ENCODE measurements around the gene GPR137B.

Gene GPR137B

DNA sequence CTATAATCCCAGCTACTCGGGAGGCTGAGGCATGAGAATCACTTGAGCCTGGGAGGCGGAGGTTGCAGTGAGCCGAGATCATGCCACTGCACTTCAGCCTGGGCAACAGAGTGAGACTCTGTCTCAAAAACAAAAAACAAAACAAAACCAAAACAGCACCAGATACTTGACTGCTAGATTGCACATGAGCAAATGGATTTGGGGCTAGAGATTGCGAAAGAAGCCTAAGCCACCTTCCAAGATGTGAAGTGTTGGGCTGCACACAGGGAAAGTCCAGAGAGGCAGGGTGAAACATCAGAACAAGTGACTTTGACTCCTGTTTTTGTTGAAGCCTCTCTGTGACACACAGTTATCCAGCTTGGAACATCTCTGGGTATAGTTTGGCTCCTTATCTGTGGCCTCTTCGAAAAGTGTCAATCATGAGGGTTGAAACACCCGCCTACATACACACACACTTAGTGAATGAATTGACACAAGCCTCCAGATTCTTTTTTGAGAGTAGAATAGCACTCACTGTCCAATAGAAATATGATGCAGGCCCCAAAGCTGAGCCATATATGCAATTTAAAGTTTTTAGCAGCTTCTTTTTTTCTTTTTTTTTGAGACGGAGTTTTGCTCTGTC lies 34.2 kb upstream of the GPR137B start:
- Mint-ChIP-seq H3K36me3 (no peaks in the 10 kb centered on the region), H3K4me1 (ENCODE audit: low read depth) (peaks cover 5% of the 10 kb centered on the region), H3K4me3 (no peak overlapping the region), H3K27ac (no peak overlapping the region), H3K27me3 (peaks cover 2% of the 10 kb centered on the region), H3K9me3 (ENCODE audit: low read depth) (no peaks in the 10 kb centered on the region)

DNA sequence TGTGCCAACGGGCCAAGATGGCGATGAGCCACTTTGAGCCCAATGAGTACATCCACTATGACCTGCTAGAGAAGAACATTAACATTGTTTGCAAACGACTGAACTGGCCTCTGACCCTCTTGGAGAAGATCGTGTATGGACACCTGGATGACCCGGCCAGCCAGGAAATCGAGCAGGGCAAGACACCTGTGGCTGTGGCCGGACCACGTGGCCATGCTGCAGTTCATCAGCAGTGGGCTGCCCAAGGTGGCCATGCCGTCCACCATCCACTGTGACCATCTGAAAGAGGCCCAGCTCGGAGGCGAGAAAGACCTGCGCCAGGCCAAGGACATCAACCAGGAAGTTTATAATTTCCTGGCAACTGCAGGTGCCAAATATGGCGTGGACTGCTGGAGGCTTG lies 32.2 kb upstream of the GPR137B start:
- H3K27me3 Mint-ChIP-seq = no peaks in the 10 kb centered on the region
- H3K36me3 Mint-ChIP-seq = no peaks in the 10 kb centered on the region
- H3K27ac Mint-ChIP-seq = peak overlapping the region; percentile 13
- no peaks in the 10 kb centered on the region for H3K9me3 Mint-ChIP-seq (ENCODE audit: low read depth)
- H3K4me1 Mint-ChIP-seq (ENCODE audit: low read depth) = peaks cover 3% of the 10 kb centered on the region
- no peak overlapping the region for H3K4me3 Mint-ChIP-seq

DNA sequence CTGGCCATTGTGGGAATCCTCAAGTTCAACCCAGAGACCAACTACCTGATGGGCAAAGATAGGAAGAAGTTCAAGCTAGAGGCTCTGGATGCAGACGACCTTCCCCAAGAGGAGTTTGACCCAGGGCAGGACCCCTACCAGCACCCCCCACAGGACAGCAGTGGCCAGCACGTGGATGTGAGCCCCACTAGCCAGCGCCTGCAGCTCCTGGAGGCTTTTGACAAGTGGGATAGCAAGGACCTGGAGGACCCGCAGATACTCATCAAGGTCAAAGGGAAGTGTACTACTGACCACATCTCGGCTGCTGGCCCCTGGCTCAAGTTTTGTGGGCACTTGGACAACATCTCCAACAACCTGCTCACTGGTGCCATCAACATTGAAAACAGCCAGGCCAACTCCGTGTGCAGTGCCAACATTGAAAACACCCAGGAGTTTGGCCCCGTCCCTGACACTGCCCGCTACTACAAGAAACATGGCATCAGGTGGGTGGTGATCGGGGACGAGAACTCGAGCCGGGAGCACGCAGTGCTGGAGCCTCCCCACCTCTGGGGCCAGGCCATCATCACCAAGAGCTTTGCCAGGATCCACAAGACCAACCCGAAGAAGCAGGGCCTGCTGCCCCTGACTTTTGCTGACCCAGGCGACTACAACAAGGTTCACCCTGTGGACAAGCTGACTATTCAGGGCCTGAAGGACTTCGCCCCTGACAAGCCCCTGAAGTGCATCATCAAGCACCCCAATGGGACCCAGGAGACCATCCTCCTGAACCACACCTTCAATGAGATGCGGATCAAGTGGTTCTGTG lies 30.6 kb upstream of the GPR137B start:
- H3K9me3 Mint-ChIP-seq (ENCODE audit: low read depth) = no peaks in the 10 kb centered on the region
- no peaks in the 10 kb centered on the region for H3K27me3 Mint-ChIP-seq
- no peaks in the 10 kb centered on the region for H3K36me3 Mint-ChIP-seq
- H3K4me1 Mint-ChIP-seq (ENCODE audit: low read depth) = peaks cover 3% of the 10 kb centered on the region
- no peak overlapping the region for H3K4me3 Mint-ChIP-seq
- no peak overlapping the region for H3K27ac Mint-ChIP-seq

DNA sequence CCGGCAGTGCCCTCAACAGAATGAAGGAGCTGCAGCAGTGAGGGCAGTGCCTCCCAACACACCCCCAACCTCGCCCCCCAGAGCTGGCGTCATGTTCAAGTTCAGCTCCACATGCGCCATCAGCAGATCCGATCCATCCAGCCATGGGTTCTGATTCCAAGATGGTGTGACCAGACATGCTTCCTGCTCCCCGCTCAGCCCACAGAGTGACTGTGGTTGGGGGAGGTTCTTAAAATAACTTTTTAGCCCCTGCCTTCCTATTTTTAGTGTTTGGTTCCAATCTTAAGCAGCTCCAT lies 30.1 kb upstream of the GPR137B start:
- H3K36me3 Mint-ChIP-seq = no peaks in the 10 kb centered on the region
- H3K27ac Mint-ChIP-seq = no peak overlapping the region
- H3K9me3 Mint-ChIP-seq (ENCODE audit: low read depth) = no peaks in the 10 kb centered on the region
- peaks cover 3% of the 10 kb centered on the region for H3K4me1 Mint-ChIP-seq (ENCODE audit: low read depth)
- no peaks in the 10 kb centered on the region for H3K27me3 Mint-ChIP-seq
- no peak overlapping the region for H3K4me3 Mint-ChIP-seq

DNA sequence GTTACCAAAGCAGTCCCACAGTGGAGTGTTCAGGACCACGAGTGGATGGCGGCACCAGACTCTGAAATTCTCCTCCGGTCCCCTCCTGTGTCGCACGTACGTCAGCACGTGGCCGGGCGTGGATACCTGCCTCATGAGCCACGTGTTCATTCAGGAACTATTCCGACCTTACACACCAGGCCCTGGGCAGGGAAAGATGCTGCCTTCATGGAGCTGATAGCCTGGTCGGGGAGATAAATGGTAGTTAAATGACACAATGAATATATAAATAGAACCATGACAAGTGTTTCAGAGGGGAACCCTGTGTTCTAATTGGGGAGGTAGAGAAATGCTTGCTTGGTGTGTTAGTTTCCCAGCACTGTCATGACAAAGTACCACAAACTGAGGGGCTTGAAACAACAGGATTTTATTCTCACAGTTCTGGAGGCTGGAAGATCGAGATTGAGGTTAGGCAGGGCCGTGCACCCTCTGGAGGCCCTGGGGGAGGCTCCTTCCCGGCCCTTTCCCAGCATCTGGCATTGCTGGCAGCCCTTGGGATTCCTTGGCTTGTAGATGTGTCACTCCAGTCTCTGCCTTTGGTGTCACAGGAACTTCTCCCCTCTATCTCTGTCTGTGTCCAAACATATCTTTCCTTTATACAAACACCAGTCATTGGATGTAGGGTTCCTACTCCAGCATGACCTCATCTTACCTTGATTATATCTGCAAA lies 28.9 kb upstream of the GPR137B start:
- no peaks in the 10 kb centered on the region for H3K36me3 Mint-ChIP-seq
- no peak overlapping the region for H3K27ac Mint-ChIP-seq
- no peak overlapping the region for H3K4me3 Mint-ChIP-seq
- H3K4me1 Mint-ChIP-seq (ENCODE audit: low read depth) = peaks cover 3% of the 10 kb centered on the region
- no peaks in the 10 kb centered on the region for H3K27me3 Mint-ChIP-seq
- H3K9me3 Mint-ChIP-seq (ENCODE audit: low read depth) = no peaks in the 10 kb centered on the region

DNA sequence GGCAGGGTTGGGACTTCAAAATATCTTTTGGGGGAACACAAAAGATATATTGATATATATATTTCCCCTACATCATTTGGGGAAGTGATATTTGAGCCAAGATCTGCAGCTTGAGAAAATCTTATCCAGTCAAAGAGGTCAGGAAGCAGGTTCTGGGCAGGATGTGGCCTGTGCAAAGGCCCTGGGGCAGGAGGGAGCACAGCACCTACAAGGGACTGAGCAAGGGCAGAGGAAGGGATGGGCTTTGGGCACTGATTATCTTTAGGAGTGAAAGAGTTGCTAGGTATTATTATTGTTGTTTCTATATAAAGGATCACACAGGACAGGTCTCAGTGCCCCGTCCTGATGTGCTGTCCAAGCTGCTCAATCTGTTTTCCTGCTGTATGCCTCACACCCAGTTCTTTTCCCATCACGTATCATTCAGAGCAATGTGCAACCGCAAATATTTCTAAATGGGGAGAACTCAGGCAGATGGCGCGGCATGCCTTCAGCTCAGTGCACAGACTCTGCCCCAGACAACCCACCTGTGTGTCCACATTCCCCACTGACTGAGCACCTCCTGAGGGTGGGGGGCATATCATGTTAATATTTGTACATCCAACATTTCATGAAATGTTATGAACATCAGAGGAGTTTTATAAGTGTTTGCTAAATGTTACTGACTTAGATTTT lies 28.1 kb upstream of the GPR137B start:
- no peaks in the 10 kb centered on the region for H3K9me3 Mint-ChIP-seq (ENCODE audit: low read depth)
- H3K36me3 Mint-ChIP-seq = no peaks in the 10 kb centered on the region
- peaks cover 3% of the 10 kb centered on the region for H3K4me1 Mint-ChIP-seq (ENCODE audit: low read depth)
- H3K4me3 Mint-ChIP-seq = no peak overlapping the region
- H3K27me3 Mint-ChIP-seq = no peaks in the 10 kb centered on the region
- H3K27ac Mint-ChIP-seq = no peak overlapping the region

DNA sequence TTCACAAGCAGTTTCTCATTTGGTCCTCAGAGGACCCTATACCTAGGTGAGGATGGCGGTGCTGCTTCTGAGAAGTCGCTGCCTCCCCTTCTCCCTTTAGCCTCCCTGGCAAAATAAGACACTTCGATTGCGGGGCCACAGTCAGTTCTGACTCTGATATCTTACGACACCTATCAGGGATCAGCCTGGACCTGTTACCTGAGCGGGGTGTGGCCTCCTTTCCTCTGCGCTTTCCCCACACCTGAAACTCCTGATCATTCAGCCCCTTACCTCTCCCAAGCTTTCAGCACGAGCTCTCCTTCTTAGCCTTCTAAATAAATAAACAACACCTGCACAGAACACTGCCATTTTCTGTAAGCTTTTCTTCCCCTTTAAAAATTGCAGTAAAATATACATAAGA lies 24.6 kb upstream of the GPR137B start:
- Mint-ChIP-seq H3K27me3 (no peaks in the 10 kb centered on the region), H3K4me3 (no peak overlapping the region), H3K9me3 (ENCODE audit: low read depth) (no peaks in the 10 kb centered on the region), H3K4me1 (ENCODE audit: low read depth) (peaks cover 27% of the 10 kb centered on the region), H3K36me3 (no peaks in the 10 kb centered on the region), H3K27ac (no peak overlapping the region)

DNA sequence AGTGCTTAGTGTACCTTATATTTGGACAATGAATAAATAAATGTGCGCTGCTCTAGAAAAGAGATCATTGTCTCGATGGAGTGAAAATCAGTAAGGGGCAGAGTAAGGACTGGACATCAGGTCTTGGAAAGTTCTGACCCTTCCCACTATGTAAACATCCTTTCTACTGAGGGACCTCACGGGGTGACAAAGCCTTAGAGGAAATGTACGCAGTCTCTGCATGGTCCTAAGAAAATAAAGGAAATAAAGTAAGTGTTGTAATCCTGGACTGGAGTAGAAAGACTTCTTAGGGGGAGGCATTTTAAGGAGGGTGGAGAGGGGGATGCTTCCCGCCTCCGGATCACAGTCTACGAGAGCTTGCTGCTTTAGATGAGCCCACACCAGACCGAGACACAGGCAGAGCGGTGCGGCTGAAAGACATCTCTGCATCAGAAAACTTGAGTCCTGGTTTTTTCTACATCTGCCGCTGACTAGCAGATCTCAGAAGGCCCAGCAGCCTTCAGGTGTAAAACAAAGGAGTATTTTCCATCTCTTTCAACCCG lies 22.3 kb upstream of the GPR137B start:
- H3K27ac Mint-ChIP-seq = peak overlapping the region; percentile 74
- H3K4me3 Mint-ChIP-seq = peak overlapping the region; percentile 74

DNA sequence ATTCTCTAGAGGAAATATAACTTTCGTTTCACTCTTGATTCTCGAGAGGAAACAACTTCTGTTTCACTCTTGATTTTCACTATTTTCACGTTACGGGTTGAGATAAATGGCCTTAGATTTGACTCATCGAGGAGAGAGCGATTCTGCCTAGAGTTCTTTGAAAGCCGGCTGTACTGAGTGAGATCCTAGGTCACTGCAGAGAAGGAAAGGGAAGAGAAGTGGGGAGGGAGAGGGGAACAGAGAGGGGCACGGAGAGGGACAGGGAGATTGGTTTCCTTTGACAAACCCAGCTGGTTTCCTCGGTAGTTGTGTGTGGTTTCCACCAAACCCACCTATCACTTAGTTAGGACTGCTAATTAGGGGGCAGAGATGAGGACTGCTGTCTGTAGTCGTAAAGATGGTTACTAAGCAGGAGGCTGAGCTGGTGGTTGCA lies 21.6 kb upstream of the GPR137B start:
- H3K9me3 Mint-ChIP-seq (ENCODE audit: low read depth) = no peaks in the 10 kb centered on the region
- peaks cover 27% of the 10 kb centered on the region for H3K4me1 Mint-ChIP-seq (ENCODE audit: low read depth)
- H3K27me3 Mint-ChIP-seq = peaks cover under 1% of the 10 kb centered on the region
- H3K27ac Mint-ChIP-seq = peak overlapping the region; percentile 74
- no peaks in the 10 kb centered on the region for H3K36me3 Mint-ChIP-seq
- H3K4me3 Mint-ChIP-seq = peak overlapping the region; percentile 74

More for the DNA sequence above, 22.3 kb upstream of the GPR137B start:
- Mint-ChIP-seq H3K4me1 (ENCODE audit: low read depth) (peaks cover 27% of the 10 kb centered on the region), H3K36me3 (no peaks in the 10 kb centered on the region), H3K27me3 (no peaks in the 10 kb centered on the region), H3K9me3 (ENCODE audit: low read depth) (no peaks in the 10 kb centered on the region)

DNA sequence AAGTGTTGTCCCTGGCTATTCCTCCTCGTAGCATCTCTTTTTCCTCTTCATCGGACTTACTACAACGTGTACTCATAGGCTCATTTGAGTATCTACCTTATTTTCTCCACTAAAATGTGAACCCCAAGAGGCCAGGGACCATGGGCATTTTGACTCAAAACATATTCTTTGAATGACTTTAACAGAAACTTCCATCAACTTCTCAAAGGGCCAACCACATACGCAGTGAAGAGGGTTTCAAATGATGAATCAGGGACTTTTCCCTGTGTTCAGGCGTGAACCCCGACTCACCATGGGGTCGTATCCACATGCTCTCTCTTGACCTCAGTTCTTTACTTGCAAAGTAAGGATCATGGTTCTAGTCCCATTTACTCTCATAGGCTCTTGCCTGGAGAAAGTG lies 20.2 kb upstream of the GPR137B start:
- H3K4me1 Mint-ChIP-seq (ENCODE audit: low read depth) = peaks cover 27% of the 10 kb centered on the region
- peaks cover 4% of the 10 kb centered on the region for H3K27me3 Mint-ChIP-seq
- peak overlapping the region; percentile 29 for H3K27ac Mint-ChIP-seq
- no peaks in the 10 kb centered on the region for H3K36me3 Mint-ChIP-seq
- H3K9me3 Mint-ChIP-seq (ENCODE audit: low read depth) = no peaks in the 10 kb centered on the region
- peak overlapping the region; percentile 8 for H3K4me3 Mint-ChIP-seq

DNA sequence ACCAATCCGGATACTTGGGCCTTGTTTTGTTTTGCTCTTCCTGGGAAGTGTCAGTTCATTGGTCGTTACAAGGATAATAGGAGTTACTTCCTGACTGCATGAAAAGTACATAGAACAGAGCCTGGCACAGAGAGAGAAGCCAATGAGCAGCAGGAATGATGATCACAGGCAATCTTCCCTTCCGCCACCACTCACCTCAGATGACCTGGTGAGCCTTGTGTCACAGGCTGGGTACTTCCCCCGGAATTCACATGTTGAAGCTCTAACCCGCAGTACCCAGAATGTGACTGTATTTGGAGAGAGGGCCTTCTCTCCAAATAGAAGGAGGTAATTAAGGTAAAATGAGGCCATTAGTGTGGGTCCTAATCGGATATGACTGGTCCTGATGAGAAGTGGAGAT lies 18.8 kb upstream of the GPR137B start:
- Mint-ChIP-seq H3K36me3 (no peaks in the 10 kb centered on the region), H3K4me1 (ENCODE audit: low read depth) (peaks cover 27% of the 10 kb centered on the region), H3K27me3 (peaks cover 7% of the 10 kb centered on the region), H3K27ac (no peak overlapping the region), H3K4me3 (no peak overlapping the region), H3K9me3 (ENCODE audit: low read depth) (no peaks in the 10 kb centered on the region)

DNA sequence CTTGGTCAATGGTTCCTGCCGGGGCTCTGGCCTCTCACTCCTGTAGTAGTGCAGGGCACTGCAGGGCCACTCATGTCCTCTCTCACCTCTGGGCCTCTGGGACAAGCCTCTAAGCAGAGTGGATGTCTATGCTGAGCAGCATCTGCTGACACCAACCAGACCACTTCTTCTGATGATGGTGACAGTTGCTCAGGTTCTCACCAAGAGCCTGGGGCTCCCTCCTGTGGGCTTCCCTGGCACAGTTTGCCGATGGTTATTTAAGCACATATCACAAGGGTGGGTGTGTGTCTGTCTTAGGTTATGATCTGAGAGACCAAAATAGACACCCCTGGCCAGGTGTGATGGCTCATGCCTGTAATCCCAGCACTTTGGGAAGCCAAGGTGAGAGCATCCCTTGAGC lies 17.4 kb upstream of the GPR137B start:
- Mint-ChIP-seq H3K27ac (no peak overlapping the region), H3K4me1 (ENCODE audit: low read depth) (peaks cover 26% of the 10 kb centered on the region), H3K27me3 (peaks cover 7% of the 10 kb centered on the region)

DNA sequence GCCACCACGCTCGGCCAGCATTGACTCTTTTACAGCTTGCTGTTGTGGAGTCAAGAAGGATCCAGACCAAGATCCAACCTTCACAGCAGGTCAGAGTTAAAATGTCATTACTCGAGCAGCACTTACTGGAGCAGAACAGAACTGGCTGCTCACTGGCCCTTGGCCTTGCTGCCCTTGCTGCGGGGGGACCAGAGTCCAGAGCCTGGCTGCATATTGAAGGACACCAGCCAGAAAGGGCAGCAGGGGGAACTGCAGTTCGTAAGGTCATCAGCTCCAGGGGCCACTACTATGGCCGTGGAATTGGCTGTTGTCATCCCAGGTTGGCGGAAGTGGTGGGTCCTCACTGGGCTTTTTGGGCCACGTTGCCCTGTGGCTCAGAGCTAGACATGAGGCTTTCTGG lies 15.3 kb upstream of the GPR137B start:
- Mint-ChIP-seq H3K36me3 (no peaks in the 10 kb centered on the region), H3K27ac (no peak overlapping the region), H3K9me3 (ENCODE audit: low read depth) (no peaks in the 10 kb centered on the region), H3K4me3 (no peak overlapping the region), H3K4me1 (ENCODE audit: low read depth) (peaks cover 5% of the 10 kb centered on the region), H3K27me3 (peaks cover 11% of the 10 kb centered on the region)

More for the DNA sequence above, 17.4 kb upstream of the GPR137B start:
- no peaks in the 10 kb centered on the region for H3K9me3 Mint-ChIP-seq (ENCODE audit: low read depth)
- no peak overlapping the region for H3K4me3 Mint-ChIP-seq
- H3K36me3 Mint-ChIP-seq = no peaks in the 10 kb centered on the region

DNA sequence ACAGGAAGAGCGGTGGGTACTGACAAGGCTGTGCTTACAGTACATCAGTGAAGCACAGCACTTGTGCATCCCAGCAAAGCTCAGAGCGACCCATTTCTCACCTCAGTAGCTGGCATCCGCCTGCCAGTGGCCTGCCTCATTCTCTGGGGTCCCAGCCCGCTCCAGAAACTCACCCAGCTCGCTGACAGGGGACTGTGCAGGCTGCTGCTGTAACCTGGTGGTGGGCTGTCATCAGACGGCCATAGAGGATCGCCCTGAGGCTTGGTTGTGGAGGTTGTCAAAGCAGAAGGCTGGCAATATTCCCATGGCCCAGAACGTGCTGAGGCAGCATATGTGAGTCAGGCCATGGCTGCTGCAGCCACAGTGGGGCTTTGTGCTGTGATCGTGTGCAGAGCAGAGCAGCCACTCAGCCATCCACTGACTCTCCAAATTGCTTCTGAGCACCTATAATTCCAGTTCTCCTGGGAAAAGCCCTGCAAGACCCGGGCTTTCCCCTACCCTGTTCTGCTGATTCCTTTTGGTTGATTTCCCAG lies 13.6 kb upstream of the GPR137B start:
- no peaks in the 10 kb centered on the region for H3K36me3 Mint-ChIP-seq
- no peaks in the 10 kb centered on the region for H3K4me1 Mint-ChIP-seq (ENCODE audit: low read depth)
- no peak overlapping the region for H3K4me3 Mint-ChIP-seq
- H3K9me3 Mint-ChIP-seq (ENCODE audit: low read depth) = no peaks in the 10 kb centered on the region
- H3K27me3 Mint-ChIP-seq = peaks cover 11% of the 10 kb centered on the region
- H3K27ac Mint-ChIP-seq = no peak overlapping the region

Data from activated naive CD8-positive, alpha-beta T cell (primary cell).